GM18858 (cell line): ENCODE measurements around the gene SLC27A4.
A peak's percentile ranks its signal among the peaks of the same experiment; 100 is the strongest.

Experiments
- ATAC-seq: cut with Tn5 transposase; IDR thresholded peaks from one replicate; pipeline ENCODE4 v1.9.1; 2021; ENCODE audit not compliant: unreplicated experiment

Gene SLC27A4

DNA sequence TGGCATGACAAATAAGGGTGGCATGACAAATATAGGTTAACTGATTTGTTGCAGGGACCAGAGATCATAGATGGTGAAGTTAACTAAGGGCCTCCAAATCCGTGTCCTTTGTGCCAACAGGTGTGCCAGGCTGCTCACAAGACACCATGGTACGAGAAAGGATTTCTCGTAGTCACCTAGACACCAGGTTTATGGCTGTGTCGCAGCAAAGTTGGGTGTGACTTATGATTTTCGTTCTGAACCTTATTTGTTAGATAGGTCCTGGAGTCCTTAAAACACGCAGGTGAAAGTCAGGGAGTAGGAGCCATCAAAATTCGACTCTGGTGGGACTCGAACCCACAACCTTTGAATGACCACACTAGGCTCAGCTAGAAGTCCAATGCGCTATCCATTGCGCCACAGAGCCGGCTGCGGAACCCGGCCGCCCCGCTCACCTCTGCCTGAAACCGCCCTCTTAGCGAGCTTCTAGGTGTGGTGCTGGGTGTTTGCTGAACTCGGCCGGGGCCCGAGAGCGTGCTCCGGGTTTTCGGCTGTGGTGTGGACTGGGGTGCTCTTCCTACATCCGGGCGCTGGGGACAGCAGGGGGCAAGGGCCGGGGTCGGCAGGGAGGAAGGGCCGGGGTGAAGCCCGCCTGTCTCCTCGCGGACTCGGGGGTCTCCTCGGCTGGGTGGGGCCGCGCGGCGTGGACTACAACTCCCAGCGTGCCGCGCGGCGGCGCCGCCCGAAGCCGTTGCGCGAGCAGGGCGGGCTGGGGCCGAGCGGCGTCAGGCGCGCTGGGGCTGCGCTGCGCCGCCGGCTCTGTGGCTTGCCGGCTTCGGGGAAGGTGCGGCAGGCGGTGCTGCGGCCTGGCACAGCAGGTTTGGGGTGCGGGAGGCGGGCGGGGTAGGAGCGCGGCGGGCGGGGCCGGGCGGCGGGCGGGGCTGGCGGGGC lies at the start of gene SLC27A4:
SLC27A4 (plus strand) TSS at position 767 of the 930 bp plus-strand sequence. CDS start 2,606 bp downstream, outside the sequence.
- peak; percentile 53 for ATAC-seq

DNA sequence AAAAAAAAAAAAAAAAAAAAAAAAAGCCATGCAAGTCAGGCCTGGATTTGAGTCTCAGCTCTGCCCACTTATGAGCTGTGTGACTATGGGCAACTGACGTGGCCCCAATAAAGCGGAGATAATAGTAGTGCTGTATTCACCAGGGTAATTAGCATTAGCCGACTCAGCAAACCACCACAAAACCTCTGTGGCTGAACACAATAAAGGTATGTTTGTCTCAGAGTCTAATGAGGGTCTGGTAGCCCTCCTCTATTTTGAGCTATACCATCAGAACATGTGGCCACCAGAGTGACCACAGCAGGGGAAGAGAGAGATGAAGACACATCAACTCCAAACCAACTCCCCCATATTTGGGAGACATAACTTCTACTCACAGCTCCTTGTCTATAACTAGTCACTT lies 48.3 kb upstream of the SLC27A4 start:
- ATAC-seq: no peak

DNA sequence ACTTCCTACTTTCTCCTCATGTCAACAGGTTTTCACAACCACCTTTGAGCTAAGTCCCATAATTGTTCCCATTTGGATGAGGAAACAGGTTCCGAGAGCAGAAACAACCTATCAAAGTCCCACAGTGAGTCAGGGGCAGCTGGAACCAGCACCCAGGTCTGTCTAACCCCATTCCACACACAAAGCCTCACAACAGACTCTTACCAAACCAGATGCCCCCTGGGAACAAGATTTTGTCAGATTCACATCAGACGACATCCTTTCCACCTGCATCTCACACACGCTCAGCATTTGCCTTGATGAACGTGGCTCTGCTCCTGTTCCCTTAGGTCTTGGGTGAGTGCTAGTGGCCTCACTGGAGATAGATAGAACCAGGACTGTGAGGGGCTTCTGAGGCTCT lies 47.2 kb upstream of the SLC27A4 start:
- ATAC-seq: no peak

DNA sequence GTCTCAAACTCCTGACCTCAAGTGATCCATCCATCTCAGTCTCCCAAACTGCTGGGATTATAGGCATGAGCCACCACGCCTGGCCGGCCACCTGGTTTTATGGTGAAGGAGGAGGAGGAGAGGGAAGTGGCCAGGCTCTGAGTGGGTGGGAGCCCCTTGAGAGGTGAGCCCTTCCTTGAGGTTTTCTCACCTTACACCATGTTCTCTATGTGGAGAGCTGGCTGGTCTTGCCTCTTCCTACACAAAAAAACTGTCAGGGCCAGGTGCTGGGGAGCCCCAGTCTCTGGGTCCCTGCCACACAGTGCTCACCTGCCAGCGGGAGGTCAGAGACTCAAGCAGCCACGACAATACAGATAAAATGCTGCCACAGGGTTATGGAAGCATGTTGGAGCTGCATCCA lies 46.2 kb upstream of the SLC27A4 start:
- ATAC-seq: no peak

DNA sequence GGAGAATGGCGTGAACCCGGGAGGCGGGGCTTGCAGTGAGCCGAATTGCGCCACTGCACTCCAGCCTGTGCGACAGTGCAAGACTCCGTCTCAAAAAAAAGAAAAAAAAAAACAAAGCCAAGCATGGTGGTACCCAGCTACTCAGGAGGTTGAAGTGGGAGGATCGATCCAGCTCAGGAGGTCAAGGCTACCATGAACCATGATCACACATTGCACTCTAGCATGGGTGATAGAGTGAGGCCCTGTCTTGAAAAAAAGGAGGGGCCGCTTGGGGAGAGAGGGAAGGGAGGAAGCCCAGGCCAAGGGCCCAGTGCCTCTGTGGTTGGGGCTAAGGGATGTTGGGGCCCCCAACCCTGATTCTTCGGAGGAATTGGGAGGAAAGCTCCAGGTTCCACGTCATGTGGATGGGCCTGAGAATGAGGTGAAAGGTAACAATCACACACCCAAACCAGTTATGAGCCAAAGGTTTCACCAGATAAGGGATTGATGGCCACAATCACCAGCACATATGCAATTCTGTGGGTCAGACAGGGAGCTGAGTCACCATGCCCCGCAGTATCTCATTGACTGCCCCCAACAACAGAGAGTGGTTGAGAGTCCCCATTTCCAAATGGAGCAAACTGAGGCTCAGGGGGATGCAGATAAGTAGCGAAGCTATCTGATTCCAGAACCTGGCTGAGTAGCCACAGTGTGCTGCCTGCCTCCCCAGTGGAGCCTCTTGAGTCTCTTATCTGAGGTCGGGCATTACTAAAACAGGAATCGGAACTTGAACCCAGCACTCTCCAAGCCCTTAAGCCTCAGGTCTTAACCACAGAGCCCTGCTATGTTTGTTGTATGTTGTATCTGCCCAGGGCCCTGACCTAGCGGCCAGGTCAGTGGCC lies 43.7 kb upstream of the SLC27A4 start:
- ATAC-seq: no peak

DNA sequence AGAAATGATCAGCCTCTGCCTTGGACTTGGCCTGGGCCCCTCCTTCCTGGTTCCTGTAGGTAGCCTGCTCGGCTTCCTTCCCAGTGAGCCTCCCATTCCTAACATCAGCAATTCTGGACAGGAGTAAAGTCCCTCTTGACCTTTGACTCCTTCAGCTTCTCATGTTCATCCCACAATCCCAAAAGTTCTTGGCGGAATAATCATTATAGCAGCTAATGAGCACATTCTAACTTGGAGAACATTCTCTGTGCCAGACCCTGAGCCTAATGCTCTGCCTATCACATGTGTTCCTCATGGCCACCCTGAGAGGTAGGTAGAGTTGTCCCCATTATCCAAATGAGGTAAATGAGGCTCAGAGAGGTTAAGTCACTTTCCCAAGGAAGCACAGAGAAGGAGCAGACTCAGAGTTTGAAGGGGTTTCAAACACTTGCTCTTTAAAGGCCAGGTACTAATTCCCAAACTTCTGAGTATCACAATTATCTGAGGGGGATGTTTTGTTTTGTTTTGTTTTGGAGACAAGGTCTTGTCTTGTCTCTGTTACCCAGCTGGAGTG lies 43.0 kb upstream of the SLC27A4 start:
- ATAC-seq: no peak

DNA sequence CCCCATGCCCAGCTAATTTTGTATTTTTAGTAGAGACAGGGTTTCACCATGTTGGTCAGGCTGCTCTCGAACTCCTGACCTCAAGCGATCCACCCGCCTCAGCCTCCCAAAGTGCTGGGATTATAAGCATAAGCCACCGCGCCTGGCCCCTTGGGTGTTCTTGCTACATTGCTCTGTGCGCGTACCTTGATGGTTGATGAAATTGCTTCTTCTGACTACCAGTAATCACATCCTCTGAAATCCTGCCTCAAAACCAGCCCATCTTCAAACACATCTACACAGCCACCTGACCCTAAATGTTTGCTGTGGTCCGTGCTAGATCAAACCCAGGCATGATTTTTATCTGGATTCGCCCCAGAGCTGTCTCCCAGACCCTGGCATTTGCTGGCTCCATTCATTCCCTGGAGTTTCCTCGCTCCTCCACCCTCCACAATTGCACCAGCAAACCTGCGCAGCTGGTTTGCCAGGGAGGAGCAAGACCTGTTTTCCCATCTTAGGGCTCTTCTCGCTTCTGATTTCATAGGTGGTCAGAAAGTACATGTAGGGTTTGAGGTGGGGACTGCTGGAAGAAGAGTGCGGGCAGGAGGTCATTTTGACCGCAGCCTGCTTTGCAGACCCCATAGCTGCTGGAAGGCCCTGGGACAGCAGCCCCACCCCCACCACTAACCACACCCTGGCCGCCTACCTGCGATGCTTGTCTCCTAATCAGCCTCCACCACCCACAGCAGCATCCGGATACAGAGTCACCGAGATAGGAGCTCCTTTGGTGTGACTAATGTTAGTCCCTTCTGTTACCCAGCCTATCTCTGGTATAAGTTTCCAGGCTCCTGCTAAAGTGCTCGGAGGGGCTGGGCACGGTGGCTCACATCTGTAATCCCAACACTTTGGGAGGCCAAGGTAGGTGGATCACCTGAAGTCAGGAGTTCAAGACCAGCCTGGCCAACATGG lies 41.5 kb upstream of the SLC27A4 start:
- ATAC-seq: no peak

DNA sequence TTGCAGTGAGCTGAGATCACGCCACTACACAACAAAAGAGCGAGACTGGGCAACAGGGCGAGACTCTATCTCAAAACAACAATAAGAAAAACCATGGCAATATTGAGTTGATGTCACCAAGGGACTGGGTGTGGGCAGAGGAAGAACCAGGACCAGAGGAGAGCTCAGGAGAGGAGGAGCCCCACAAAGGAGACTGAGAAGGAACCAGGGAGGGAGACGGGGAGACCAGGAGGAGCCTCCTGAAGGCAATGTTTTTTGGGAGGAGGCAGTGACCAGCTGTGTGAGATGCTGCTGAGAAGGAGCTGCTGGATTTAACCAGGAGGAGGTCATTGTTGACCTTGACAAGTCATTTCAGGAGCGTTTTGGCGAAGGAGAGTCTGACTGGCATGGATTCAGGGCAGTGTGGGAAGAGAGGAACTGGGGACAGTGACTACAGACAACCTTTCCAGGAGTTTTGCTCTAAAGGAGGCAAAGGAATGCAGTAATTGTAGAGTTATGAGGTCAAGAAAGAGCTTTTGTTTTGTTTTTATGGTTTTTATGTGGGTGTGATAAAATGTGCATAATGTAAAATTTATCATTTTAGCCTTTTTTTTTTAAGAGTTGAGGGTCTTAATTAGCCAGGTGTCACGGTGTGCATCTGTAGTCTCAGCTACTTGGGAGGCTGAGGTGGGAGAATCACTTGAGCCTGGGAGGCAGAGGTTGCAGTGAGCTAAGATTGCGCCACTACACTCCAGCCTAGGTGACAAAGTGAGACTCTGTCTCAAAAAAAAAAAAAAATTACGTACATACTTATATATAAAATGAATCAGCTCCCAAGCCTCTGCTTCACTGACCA lies 36.0 kb upstream of the SLC27A4 start:
- ATAC-seq: no peak

DNA sequence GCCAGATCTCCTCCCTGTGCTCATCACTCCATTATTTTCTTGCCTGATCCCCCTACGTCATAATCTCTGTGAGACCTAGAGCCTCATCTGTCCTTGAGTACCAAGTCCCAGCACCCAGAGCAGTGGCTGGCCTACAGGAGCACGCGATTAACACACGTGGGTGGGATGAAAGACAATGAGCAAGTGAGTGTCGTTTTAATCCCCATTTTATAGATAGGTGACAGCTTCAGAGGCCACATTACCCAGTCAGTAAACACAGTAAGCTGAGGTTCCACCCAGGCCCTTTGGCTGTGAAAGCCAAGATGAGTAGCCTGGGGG lies 35.4 kb upstream of the SLC27A4 start:
- ATAC-seq: no peak

DNA sequence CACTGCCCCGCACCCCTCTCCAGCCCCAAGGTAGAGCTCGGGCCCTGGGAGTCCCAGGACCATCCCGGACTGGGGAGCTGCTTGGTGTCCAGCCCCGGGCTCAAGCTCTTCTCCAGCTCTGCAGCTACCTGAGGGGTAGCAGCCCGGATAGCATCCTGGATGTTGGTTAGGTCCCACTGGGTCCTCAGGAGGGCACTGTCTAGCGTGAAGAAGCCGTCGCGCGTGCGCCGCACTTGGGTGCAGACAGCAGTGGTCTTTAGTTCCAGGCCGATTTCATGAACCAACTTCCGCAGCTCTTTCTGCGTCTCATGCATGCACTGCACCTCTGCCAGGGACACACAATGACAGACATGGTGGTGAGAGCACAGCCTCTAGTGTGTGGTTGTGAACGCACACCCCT lies 30.8 kb upstream of the SLC27A4 start:
- ATAC-seq: no peak

DNA sequence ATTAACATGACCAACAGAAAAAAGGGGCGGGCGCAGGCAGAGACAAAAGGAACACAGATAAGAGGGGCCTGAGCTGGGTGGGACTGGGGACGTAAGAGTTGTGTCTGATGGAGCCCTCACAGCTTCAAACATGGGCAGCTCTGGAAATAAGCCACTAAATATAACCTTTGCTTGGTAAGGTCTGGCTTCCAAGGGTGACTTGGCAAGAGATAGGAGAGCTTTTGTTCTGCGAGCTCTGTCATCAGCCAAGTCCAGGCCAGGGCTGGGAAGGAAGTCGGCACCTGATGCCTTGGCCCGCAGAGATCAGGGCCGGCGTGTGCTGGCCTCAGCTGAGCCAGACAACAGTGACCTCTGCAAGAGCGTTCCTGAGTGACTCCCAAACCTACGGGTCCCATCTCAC lies 29.9 kb upstream of the SLC27A4 start:
- no peak for ATAC-seq

DNA sequence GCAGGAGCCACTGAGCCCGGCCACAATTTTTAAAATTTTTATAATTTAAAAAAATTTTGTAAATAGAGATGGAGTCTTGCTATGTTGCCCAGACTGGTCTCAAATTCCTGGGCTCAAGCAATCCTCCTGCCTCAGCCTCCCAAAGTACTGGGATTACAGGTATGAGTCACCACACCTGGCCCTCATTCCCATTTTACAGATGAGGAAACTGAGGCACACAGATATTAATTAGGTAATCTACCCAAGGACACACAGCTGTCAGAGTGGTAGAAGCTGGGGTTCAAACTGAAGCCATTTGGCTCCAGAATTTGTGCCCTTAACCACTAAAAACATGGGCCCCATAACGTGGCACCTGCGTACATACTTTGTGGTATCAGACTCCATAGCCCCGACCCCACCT lies 25.6 kb upstream of the SLC27A4 start:
- ATAC-seq: no peak

DNA sequence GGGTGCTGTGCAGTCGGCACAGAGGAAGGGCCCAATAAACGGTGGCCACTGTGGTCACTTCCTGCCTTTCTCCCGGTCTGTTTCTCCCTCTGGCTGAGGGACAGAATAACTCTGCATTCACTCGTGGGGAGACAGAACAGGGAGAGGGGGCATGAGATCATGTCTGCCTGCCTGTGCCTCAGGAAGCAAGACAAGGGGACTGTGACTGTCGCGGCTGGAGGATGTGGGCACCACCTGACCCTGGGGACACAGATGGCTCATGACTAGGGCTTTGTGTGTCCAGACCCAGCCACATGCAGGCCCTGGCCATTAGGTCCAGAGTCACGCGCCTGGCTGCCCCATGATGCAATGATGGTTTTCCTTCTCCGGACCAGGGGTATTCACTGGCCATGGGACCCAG lies 23.9 kb upstream of the SLC27A4 start:
- ATAC-seq: no peak

DNA sequence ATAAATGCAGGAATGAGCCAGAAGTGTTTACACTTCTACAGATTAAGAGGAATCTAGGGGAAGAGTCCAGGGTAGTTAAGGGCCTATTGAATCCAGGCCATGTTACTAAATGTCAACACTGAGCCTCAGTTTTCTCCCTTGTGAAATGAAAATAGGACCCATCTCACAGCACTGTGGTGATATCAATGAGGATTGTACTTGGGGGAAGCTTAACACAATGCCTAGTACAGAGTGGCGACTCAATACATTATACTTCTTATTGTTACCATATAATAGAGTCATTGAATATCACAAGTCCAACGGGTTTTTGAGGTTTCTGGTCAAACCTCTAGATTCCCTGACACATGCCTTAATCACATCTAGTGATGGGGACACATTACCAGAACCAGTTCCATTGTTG lies 22.7 kb upstream of the SLC27A4 start:
- no peak for ATAC-seq

DNA sequence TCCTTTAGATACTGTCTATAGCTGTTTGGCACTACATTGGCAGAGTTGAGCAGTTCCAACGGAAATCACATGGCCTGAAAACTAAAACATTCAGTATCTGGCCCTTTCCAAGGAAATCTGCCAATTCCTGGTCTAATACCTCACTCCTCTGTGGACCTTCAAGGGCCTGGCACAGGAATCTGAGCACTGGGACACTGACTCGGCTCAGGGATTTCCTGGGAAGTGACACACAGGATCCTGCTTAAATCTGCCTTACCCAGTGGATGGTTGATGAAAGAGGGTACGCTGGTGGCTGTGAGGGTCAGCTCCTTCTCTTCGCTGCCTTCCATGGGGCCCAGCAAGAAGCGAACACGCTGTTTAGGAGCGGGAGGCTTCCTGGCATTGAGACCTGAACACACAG lies 19.0 kb upstream of the SLC27A4 start:
- ATAC-seq: no peak

DNA sequence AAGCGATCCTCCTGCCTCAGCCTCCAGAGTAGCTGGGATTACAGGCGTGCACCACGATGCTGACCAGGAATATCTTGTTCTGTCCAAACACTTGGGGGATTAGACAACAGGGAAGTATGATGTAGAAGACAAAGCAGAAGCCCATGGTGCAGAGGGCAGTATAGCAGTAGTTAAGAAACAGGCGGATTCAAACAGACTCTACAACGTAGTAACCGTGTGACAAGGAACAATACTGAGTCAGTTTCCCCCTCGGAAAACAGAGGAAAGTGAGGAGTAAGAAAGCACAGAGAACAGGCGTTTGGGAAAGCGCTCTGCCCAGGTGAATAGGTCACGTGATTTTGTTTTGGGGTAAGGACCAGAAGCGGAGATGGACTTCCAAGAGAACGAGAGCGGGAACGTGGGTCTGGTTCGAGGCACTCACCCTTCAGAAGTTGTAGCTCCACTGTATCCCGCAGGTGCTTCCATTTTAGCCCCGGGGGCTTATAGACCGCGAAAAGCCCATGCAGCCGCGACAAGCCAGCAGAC lies 18.4 kb upstream of the SLC27A4 start:
- peak; percentile 6 for ATAC-seq

DNA sequence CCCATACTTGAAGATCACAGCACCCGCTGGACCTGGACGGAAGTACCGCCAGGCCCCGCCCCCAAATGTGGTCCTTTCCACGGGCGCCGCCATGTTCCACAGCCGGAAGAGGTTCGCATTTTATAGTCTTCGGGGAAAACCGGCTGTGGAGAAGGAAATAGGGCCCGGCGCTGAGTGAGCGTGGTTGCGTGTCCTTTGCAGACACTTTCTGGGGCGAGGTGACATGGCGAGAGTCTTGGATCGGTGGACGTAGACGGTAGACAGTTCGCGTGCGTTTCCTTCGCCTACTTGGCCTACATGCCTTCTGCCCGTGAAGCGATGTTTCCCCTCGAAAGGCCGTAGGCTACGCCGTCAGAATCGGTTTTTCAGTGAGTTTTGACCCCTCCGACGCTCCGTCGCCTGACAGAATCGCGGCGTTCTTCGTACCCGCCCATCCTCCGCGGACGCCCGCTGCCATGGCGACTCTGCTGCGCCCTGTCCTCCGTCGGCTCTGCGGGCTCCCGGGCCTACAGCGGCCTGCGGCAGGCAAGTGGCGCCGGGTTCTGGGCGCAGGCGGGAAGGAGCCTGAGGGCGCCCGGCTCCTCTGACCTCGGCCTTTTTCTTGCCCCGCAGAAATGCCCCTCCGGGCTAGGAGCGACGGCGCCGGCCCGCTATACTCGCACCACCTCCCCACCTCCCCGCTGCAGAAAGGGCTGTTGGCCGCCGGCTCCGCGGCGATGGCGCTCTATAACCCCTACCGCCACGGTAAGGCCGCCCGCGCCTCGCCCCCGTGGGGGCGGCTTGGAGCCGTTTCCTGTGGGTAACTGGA lies 17.7 kb upstream of the SLC27A4 start, which contains the start of the genes COQ4 and TRUB2:
COQ4 (plus strand) TSS at position 436 of the 808 bp plus-strand sequence; CDS start at position 456, 20 bp downstream.
TRUB2 (minus strand) TSS at position 44 of the 808 bp plus-strand sequence; CDS start at position 5, 39 bp downstream.
- peak; percentile 48 for ATAC-seq

DNA sequence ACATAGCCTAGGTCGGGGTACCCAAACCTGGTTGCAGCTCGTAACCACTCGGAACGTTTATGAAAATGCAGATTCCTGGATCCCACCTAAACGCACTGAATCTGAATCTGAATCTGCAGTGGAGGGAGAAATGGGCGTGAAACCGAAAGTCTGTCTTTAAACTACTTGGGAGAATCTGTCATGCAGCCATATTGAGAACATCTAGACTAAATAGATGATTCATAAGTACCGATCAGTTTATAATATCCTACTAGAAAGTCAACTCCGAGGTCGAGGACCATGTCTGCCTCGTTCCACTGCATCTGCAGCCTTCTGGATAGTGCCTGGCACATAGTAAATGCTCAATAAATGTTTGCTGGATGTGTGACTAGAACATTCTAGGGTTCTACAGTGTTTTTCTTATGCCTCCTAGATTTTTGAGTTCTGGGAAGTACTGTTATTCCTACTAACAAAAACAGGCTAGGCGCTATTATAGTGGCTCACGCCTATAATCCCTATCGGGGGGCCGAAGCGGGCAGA lies 17.1 kb upstream of the SLC27A4 start:
- ATAC-seq: peak; percentile 11
